K562 (cell line): Measurements from ENCODE around the gene RUNX1. TPM values are rescaled to one million over a fixed set of nuclear protein-coding genes. Genes with fewer than 3 reads are reported as not detected.

Experiments used
- ATAC-seq: fragments of 200-7000 bp; cut with Tn5 transposase; 3 replicates; pipeline ENCODE4 v1.9.1; 2020; ENCODE audit warnings: moderate library complexity
- BruUV-seq: library from RNA; stranded (reverse); fragments of 400-500 nt; replicated peaks from 2 replicates; lab custom pipeline; 2021; lab: Mats Ljungman, UMichigan
- CTCF ChIA-PET: fragments of 300-600 bp; formaldehyde crosslinking; extraction: SDS; loops from one replicate; lab custom pipeline; 2021; ENCODE audit warnings: low intra/inter-chr PET ratio; lab: Yijun Ruan, JAX
- POLR2A ChIA-PET: fragments of 300-600, 350-650 bp; sonication (Branson Sonifier 250); formaldehyde crosslinking; extraction: SDS; loops from one replicate; lab custom pipeline; 2021; ENCODE audit warnings: antibody characterized with exemption, inconsistent platforms; lab: Yijun Ruan, JAX
- DNase-seq, 4 experiments: peaks; one replicate each; pipeline versions ENCODE4 v3.0.0 to v3.0.0-alpha.2; 2011 to 2018; ENCODE audit warnings: low spot score in 3 of 4, mixed read lengths in 3 of 4; ENCODE audit errors: extremely low read depth in 1 of 4
- FAIRE-seq: peaks from 2 replicates; lab custom pipeline; 2011; peaks lifted over from hg19 to GRCh38; lab: Jason Lieb, UNC
- H2AFZ ChIP-seq: 2 replicates; pipeline ENCODE4 v1.6.0; 2011; ENCODE audit warnings: low read depth, low read length, control low read depth, inconsistent platforms
- H3K27ac ChIP-seq: fragments of 200-600 bp; 3 replicates; pipeline ENCODE4 v1.8.0; 2011; ENCODE audit warnings: low read depth, mild to moderate bottlenecking, control low read depth, inconsistent platforms, low read length, moderate library complexity, mixed read lengths; ENCODE audit errors: extremely low read depth
- H3K27me3 ChIP-seq, 2 experiments: fragments of 300-600 bp in 1 of 2; 2 replicates in 1 of 2; 3 replicates in 1 of 2; pipeline versions ENCODE4 v1.6.0 to v1.8.0; 2011; ENCODE audit warnings: inconsistent platforms in 2 of 2, low read length in 2 of 2, mild to moderate bottlenecking in 1 of 2, mixed read lengths in 1 of 2, moderate library complexity in 1 of 2; ENCODE audit not compliant: control insufficient read depth in 2 of 2, insufficient read depth in 2 of 2
- H3K36me3 ChIP-seq: fragments of 300-600 bp; 3 replicates; pipeline ENCODE4 v1.8.0; 2011; ENCODE audit warnings: mild to moderate bottlenecking, low read length, inconsistent platforms; ENCODE audit not compliant: control insufficient read depth, insufficient read depth
- H3K4me1 ChIP-seq, 2 experiments: fragments of 200-600 bp in 1 of 2; replicated peaks in 1 of 2; 2 replicates in 1 of 2; 3 replicates in 1 of 2; pipeline versions ENCODE4 v1.5.1 to v1.8.0; 2011; ENCODE audit warnings: inconsistent platforms in 2 of 2, low read length in 2 of 2, mild to moderate bottlenecking in 1 of 2, mixed read lengths in 1 of 2, moderate library complexity in 1 of 2; ENCODE audit not compliant: control insufficient read depth in 2 of 2, insufficient read depth in 2 of 2
- H3K4me2 ChIP-seq: 2 replicates; pipeline ENCODE4 v1.6.1; 2011; ENCODE audit warnings: low read length, control low read depth, inconsistent platforms, mixed read lengths; ENCODE audit not compliant: insufficient read depth
- H3K4me3 ChIP-seq: fragments of 200-600 bp; sonication (generic), shearing (Covaris generic); 2 replicates; pipeline ENCODE4 v1.5.1; 2016; ENCODE audit warnings: control low read depth, inconsistent platforms
- H3K79me2 ChIP-seq: fragments of 200-600 bp; 3 replicates; pipeline ENCODE4 v1.8.0; 2011; ENCODE audit warnings: low read length, inconsistent platforms; ENCODE audit not compliant: control insufficient read depth, insufficient read depth
- H3K9ac ChIP-seq, 2 experiments: 2 replicates each; pipeline versions ENCODE4 v1.6.0 to v1.6.1; 2011; ENCODE audit warnings: low read depth in 2 of 2, low read length in 2 of 2, control low read depth in 1 of 2, inconsistent platforms in 1 of 2, mild to moderate bottlenecking in 1 of 2, mixed read lengths in 1 of 2; ENCODE audit not compliant: insufficient read depth in 1 of 2
- H3K9me1 ChIP-seq: one replicate; pipeline ENCODE4 v1.6.0; 2011; ENCODE audit warnings: inconsistent platforms, mild to moderate bottlenecking, low read length, moderate library complexity; ENCODE audit not compliant: control insufficient read depth, insufficient read depth
- H3K9me3 ChIP-seq: replicated peaks from 2 replicates; pipeline ENCODE4 v1.5.1; 2011; ENCODE audit warnings: low read depth, low read length, inconsistent platforms; ENCODE audit not compliant: control insufficient read depth, insufficient read depth
- H4K20me1 ChIP-seq: replicated peaks from 2 replicates; pipeline ENCODE4 v1.6.1; 2011; ENCODE audit warnings: low read length, inconsistent platforms, mixed read lengths; ENCODE audit not compliant: control insufficient read depth, insufficient read depth
- E2F3 ChIP-seq: fragments of 250-450 bp; sonication (Bioruptor Pico); IDR thresholded peaks from 2 replicates; pipeline ENCODE4 v1.4.0; 2020; ENCODE audit warnings: mild to moderate bottlenecking
- FIP1L1 ChIP-seq: fragments of 200-400 bp; formaldehyde crosslinking; IDR thresholded peaks from 2 replicates; pipeline ENCODE4 v1.6.1; 2018; ENCODE audit warnings: mild to moderate bottlenecking, low read depth, low read length; ENCODE audit not compliant: poor library complexity, severe bottlenecking
- MYBL2 ChIP-seq, 2 experiments: fragments of 450-650 bp in 1 of 2; sonication (generic) in 1 of 2; formaldehyde crosslinking in 1 of 2; IDR thresholded peaks; 2 replicates each; pipeline versions ENCODE4 v1.6.1 to v1.8.1; 2017 to 2022; ENCODE audit warnings: borderline replicate concordance in 1 of 2, inconsistent platforms in 1 of 2, low read depth in 1 of 2, mild to moderate bottlenecking in 1 of 2, missing genetic modification reagents in 1 of 2, moderate library complexity in 1 of 2
- NR4A1 ChIP-seq, 2 experiments: fragments of 250-450 bp in 1 of 2; fragments of 450-650 bp in 1 of 2; sonication (Bioruptor Pico) in 1 of 2; IDR thresholded peaks; 2 replicates each; pipeline versions ENCODE4 v1.4.0 to v1.6.1; 2016 to 2020; ENCODE audit warnings: mild to moderate bottlenecking in 2 of 2, missing compliant biosample characterization in 1 of 2, missing genetic modification characterization in 1 of 2, moderate library complexity in 1 of 2
- PATZ1 ChIP-seq: fragments of 250-450 bp; sonication (Bioruptor Pico); IDR thresholded peaks from 2 replicates; pipeline ENCODE4 v1.5.0; 2020; ENCODE audit warnings: mild to moderate bottlenecking, borderline replicate concordance
- SAFB ChIP-seq: fragments of 200-400 bp; formaldehyde crosslinking; IDR thresholded peaks from 2 replicates; pipeline ENCODE4 v1.6.1; 2017; ENCODE audit warnings: low read depth, low read length, borderline replicate concordance
- ZNF324 ChIP-seq: fragments of 250-450 bp; sonication (Bioruptor Pico); IDR thresholded peaks from 2 replicates; pipeline ENCODE4 v1.4.0; 2020; ENCODE audit warnings: mild to moderate bottlenecking
- ZNF408 ChIP-seq: fragments of 250-450 bp; sonication (Bioruptor Pico); IDR thresholded peaks from 2 replicates; pipeline ENCODE4 v1.4.0; 2020; ENCODE audit warnings: low read depth, mild to moderate bottlenecking, moderate library complexity
- ZNF766 ChIP-seq: fragments of 200-800 bp; sonication (Bioruptor generic); conservative IDR thresholded peaks from 2 replicates; pipeline ENCODE4 v1.6.1; 2016; ENCODE audit warnings: missing genetic modification characterization, missing compliant biosample characterization
- WGBS: fragments of 100-300 bp; shearing (Covaris generic); methylation state at CpG from one replicate; pipeline ENCODE4 v1.1.6; 2016; ENCODE audit warnings: low coverage, mixed read lengths; ENCODE audit not compliant: insufficient coverage; ENCODE audit errors: missing lambda C conversion rate; 5-methylcytosine and 5-hydroxymethylcytosine counted together
- in situ Hi-C: fragments of 300-500 bp; cut with MboI; formaldehyde crosslinking; loops from 4 replicates; pipeline ENCODE4 v1.15.0; 2018; ENCODE audit warnings: inconsistent platforms, mixed read lengths
- intact Hi-C: fragments of 100-400 bp; cut with micrococcal nuclease; formaldehyde crosslinking; loops from 2 replicates; pipeline ENCODE4 v1.14.2; 2022
- polyA plus RNA-seq, 8 experiments: library from polyadenylated mRNA; depleted of rRNA in 4 of 8; stranded (reverse) in 5 of 8; unstranded in 3 of 8; fragments of >200 nt; fragmentation: Nextera tagmentation in 2 of 8; fragmentation: Illumina TruSeq in 1 of 8; extraction: Ambion mirVana in 2 of 8; extraction: Trizol in 1 of 8; gene quantifications; 2 replicates each; pipeline versions ENCODE4 v1.2.1 to v1.2.3, GENCODE V29; 2011 to 2014; ENCODE audit warnings: inconsistent platforms in 1 of 8, missing spikeins in 1 of 8
- total RNA-seq, 7 experiments: library from RNA; depleted of rRNA in 6 of 7; stranded (reverse); fragments of >200 nt in 6 of 7; fragmentation: Illumina TruSeq in 2 of 7; extraction: Trizol in 2 of 7; gene quantifications; 2 replicates each; pipeline versions ENCODE4 v1.2.1 to v1.2.3, GENCODE V29; 2011 to 2021; ENCODE audit warnings: low replicate concordance in 1 of 7
- TF ChIP-seq, protein P1 (sequence below), 2 experiments: fragments of 450-650 bp in 1 of 2; sonication (generic) in 1 of 2; formaldehyde crosslinking in 1 of 2; IDR thresholded peaks; 2 replicates each; pipeline versions ENCODE4 v1.7.1 to v1.9.0; 2016 to 2022; ENCODE audit warnings: inconsistent platforms in 1 of 2, mild to moderate bottlenecking in 1 of 2, missing genetic modification reagents in 1 of 2

The RUNX1 gene
- total and polyA plus RNA-seq, 9 of the 15 experiments (the other 6 are each of a cell fraction or from before 2014, with no cell fraction given), result 2.2 to 68.6 (median 17.8) TPM

- FAIRE-seq, result no peak
- in situ Hi-C loops, result no loop called here
- POLR2A ChIA-PET, result interaction anchor here (0.6 to 1.9 kb wide), 5 partner anchors 20 to 70 kb away, joined by 3 to 8 read pairs (median 3); no protein-coding TSS in a partner anchor
- no peak overlapping the region for H3K4me3 ChIP-seq
- CTCF ChIA-PET, result no interaction called here
- ATAC-seq, result no peak
- H3K27me3 ChIP-seq, result no peaks in the 10 kb centered on the region
- DNase-seq, result no peak
- H3K36me3 ChIP-seq, result no peaks in the 10 kb centered on the region
- no peaks in the 10 kb centered on the region for H3K9me1 ChIP-seq
- 0 out of 2 replicates have a peak overlapping the region, but pooled peaks have one; percentile 44 for H2AFZ ChIP-seq
- H3K27ac ChIP-seq, result no peak overlapping the region
- no peaks in the 10 kb centered on the region for H3K79me2 ChIP-seq
- H4K20me1 ChIP-seq, result no peaks in the 10 kb centered on the region
- intact Hi-C loops, result no loop called here
- peaks cover 4 to 30% of the 10 kb centered on the region in 2 experiments; a peak in 4 of 5 replicates for H3K4me1 ChIP-seq
- BruUV-seq, result no TSS peak
- WGBS, result 42% methylated on average over 2 of the region's 2 CpGs
- no peaks in the 10 kb centered on the region for H3K9me3 ChIP-seq
- H3K9ac ChIP-seq, result no peak overlapping the region
- 0 out of 2 replicates have a peak overlapping the region, but pooled peaks have one; percentile 30 for H3K4me2 ChIP-seq
- no peak for TF ChIP-seq PATZ1 (CRISPR knock-in tag)
- TF ChIP-seq MYBL2 (IDR thresholded peaks at IDR 0.05; ENCODE audit: low read depth), result no peak
- TF ChIP-seq MYBL2 (CRISPR knock-in tag; IDR thresholded peaks at IDR 0.05; ENCODE audit: borderline replicate concordance), result no peak
- no peak for TF ChIP-seq NR4A1 (CRISPR knock-in tag; IDR thresholded peaks at IDR 0.05)
- TF ChIP-seq NR4A1 (tag; IDR thresholded peaks at IDR 0.05), result peak; percentile 77
- TF ChIP-seq, protein P1, sequence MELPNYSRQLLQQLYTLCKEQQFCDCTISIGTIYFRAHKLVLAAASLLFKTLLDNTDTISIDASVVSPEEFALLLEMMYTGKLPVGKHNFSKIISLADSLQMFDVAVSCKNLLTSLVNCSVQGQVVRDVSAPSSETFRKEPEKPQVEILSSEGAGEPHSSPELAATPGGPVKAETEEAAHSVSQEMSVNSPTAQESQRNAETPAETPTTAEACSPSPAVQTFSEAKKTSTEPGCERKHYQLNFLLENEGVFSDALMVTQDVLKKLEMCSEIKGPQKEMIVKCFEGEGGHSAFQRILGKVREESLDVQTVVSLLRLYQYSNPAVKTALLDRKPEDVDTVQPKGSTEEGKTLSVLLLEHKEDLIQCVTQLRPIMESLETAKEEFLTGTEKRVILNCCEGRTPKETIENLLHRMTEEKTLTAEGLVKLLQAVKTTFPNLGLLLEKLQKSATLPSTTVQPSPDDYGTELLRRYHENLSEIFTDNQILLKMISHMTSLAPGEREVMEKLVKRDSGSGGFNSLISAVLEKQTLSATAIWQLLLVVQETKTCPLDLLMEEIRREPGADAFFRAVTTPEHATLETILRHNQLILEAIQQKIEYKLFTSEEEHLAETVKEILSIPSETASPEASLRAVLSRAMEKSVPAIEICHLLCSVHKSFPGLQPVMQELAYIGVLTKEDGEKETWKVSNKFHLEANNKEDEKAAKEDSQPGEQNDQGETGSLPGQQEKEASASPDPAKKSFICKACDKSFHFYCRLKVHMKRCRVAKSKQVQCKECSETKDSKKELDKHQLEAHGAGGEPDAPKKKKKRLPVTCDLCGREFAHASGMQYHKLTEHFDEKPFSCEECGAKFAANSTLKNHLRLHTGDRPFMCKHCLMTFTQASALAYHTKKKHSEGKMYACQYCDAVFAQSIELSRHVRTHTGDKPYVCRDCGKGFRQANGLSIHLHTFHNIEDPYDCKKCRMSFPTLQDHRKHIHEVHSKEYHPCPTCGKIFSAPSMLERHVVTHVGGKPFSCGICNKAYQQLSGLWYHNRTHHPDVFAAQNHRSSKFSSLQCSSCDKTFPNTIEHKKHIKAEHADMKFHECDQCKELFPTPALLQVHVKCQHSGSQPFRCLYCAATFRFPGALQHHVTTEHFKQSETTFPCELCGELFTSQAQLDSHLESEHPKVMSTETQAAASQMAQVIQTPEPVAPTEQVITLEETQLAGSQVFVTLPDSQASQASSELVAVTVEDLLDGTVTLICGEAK (IDR thresholded peaks at IDR 0.05), result no peak
- TF ChIP-seq, protein P1 (CRISPR knock-in tag; IDR thresholded peaks at IDR 0.05), result no peak
- TF ChIP-seq E2F3 (CRISPR knock-in tag), result no peak
- no peak for TF ChIP-seq FIP1L1
- TF ChIP-seq ZNF324, result no peak
- no peak for TF ChIP-seq SAFB
- no peak for TF ChIP-seq ZNF408 (CRISPR knock-in tag)
- TF ChIP-seq ZNF766 (CRISPR knock-in tag), result peak; percentile 69; the same call in 1 of the 2 replicates
These were observed 114.8 kb downstream of the RUNX1 start for GRCh38 chr21:34934350-34934749.
